Activated CD8-positive, alpha-beta memory T cell treated with anti-CD3 and anti-CD28 coated beads, Interleukin-2, amount 50 U/mL, for 1 hour (primary cell): Measurements from ENCODE around the gene ZMPSTE24.
"Not testable (repeated sequence)": the region's sequence is repeated elsewhere in the genome, so short reads cannot be mapped to it uniquely, and the experiment has no call there.

Experiments used
- DNase-seq: peaks from one replicate; pipeline ENCODE4 v3.0.0-alpha.2; 2020; ENCODE audit errors: extremely low read depth

The ZMPSTE24 gene

GRCh38 chr1:40318970-40319621, 61.1 kb downstream of the ZMPSTE24 start:
- no peak for DNase-seq

- DNase-seq = not testable (repeated sequence)
Observed at GRCh38 chr1:40331403-40331802, 73.4 kb downstream of the ZMPSTE24 start.

GRCh38 chr1:40332695-40333094, 74.7 kb downstream of the ZMPSTE24 start:
- no peak for DNase-seq

- no peak for DNase-seq
Observed at GRCh38 chr1:40337443-40337842, 79.4 kb downstream of the ZMPSTE24 start.

GRCh38 chr1:40338745-40339419, 80.8 kb downstream of the ZMPSTE24 start:
- peak; percentile 63 for DNase-seq

- DNase-seq = no peak
Observed at GRCh38 chr1:40339420-40340323, 81.6 kb downstream of the ZMPSTE24 start.

- no peak for DNase-seq
Observed at GRCh38 chr1:40341491-40342380, 83.7 kb downstream of the ZMPSTE24 start.

- not testable (repeated sequence) for DNase-seq
Observed at GRCh38 chr1:40342381-40342717, 84.3 kb downstream of the ZMPSTE24 start.
